Stimulated activated CD4-positive, alpha-beta T cell treated with anti-CD3 and anti-CD28 coated beads, Interleukin-1b, Interleukin-23, amount 100 ng/mL, for 4 hours (primary cell): ENCODE results near the gene ZNF599.
A peak's percentile ranks its signal among the peaks of the same experiment; 100 is the strongest.
"Not testable (repeated sequence)": the region's sequence is repeated elsewhere in the genome, so short reads cannot be mapped to it uniquely, and the experiment has no call there.

Experiments used
- DNase-seq, 2 donors: peaks; one replicate each; pipeline ENCODE4 v3.0.0-alpha.2; 2020; ENCODE audit warnings: low read depth in 2 of 2

The ZNF599 gene

DNA sequence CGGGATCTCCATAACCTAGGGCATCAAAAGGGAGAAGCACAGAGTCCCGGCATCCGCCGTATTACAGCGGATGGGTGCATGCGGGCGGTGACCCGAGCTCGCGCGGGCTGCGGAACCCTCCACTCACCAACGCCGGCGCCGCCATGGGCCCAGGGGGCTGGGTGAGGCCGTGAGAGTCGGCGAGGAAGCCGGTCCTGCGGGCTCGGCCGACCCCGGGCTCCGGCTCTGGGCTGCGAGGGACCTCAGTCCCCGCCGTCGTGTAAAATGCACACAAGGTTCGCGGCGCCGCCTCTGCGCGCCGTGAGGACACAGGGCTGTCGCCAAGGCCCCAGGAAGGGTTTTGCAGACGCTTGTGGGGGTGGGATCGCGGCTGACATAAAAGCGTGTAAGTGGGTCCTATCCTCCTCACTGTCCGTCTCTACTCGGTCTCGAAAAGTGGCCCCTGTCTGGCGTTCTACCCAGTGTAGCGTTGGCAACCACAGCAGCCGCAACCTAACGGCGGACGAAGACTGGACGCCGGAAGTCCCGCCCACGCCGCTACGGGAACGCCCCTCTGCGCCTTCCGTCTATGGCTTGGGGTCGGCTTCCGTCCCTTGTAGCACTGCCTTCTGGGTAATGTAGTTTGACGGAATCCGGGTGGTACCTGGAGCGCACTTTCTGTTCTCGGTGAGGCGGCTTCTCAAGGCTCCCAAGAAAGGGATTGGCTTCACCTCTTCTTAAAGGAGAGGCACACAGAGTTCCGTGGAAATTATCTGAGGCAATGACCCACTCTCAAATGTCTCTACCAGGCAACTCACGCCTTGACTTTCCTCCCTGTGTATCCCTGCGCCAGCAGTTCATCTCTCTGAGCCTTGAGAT, at the start of gene ZNF599:
Gene ZNF599 (minus strand): TSS at position 519 of the 858 bp plus-strand sequence. CDS start 374 bp downstream, at position 145.
- DNase-seq = peak; percentile 79 to 88

- DNase-seq = no peak
These were observed 45.3 kb upstream of the ZNF599 start for GRCh38 chr19:34818270-34818669.

- DNase-seq = no peak
These were observed 43.7 kb upstream of the ZNF599 start for GRCh38 chr19:34816708-34817107.

- DNase-seq = no peak
These were observed 35.6 kb upstream of the ZNF599 start for GRCh38 chr19:34808566-34808965.

DNA sequence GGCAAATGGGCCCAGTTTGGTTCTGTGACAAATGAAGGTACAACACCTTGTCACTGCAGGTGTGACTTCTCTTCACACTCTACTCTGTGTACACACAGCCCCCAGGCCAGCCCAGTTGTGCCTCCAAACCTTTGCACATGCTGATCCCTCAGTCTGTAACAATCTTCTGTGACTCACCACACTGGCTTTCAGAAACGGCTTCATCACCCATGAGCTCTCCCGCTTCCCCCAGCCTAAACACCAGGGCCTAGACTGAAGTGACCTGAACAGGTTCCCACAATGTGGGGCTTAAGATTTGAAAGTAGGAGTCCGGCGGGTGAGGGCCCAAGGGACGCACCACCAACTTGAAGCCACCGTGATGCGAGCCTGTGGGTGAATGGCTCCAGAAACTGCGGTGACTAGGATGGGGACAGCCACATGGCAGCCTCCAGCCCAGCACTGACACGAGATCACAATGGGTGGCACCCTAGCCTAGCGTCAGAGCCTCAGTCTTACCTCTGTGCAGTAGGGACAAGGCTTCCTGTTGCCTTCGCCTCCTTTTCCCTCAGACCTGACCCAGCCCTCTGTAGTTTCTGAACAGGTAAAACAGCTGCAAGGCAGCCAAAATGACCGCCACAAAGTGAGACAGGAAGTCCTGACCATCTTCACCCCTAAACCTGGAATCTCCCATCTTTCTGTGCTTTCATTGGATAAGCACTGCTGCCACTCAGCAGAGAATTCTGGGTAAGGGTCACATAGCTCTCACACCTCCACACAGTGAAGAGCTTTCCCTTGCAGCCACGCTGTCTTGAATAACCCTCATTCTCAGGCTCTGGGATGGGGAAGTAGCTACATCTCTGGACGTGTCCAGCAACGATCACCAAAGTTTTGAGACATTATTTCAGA, 34.2 kb upstream of the ZNF599 start:
- DNase-seq = no peak

DNA sequence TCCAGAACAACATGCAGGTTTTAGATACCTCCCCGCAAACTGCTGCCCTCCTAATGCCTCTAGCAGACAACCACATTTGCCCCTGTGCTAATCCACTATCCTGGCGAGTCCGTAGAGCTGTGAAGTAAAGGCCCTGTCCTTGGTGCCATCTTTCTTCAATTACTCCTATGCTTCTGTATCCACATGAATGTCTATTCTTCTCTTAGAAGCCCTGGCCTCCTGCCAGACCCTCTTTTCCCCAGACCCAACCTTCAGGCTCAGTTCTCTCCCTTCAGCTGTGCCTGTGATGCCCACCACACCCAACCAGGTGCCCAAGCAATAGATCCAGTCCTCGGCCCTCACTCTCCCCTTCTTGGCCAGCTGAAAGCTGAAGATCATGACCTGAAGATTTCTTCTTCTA, 31.1 kb upstream of the ZNF599 start:
- DNase-seq = no peak

GRCh38 chr19:34796953-34797352, 23.9 kb upstream of the ZNF599 start:
- DNase-seq = not testable (repeated sequence)

- DNase-seq = no peak
These were observed 21.3 kb upstream of the ZNF599 start for GRCh38 chr19:34794066-34794960.

- DNase-seq = no peak
These were observed 20.6 kb upstream of the ZNF599 start for GRCh38 chr19:34793565-34793964.

GRCh38 chr19:34788074-34788473, 15.1 kb upstream of the ZNF599 start:
- DNase-seq = no peak

GRCh38 chr19:34787059-34787824, 14.2 kb upstream of the ZNF599 start:
- no peak for DNase-seq

DNA sequence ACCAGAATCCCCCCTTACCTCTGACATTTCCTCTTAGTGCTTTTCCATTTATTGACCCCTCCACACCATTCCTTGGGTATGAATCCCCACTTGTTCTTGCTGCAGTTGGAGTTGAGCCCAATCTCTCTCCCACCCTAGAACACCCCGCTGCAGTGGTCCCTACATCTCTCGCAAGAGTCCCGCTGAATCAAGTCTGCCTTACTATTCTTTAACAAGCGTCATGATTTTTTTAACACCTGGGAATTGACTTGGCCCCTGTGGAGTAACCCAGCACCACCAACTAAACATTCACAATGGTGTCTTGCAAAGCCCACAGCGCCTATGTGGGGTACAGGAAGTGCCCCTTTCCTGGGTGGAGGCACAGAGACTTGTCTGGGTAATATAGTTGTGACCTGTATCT, 13.2 kb upstream of the ZNF599 start:
- DNase-seq = no peak

- no peak for DNase-seq
These were observed 6.6 kb upstream of the ZNF599 start for GRCh38 chr19:34779652-34780051.

DNA sequence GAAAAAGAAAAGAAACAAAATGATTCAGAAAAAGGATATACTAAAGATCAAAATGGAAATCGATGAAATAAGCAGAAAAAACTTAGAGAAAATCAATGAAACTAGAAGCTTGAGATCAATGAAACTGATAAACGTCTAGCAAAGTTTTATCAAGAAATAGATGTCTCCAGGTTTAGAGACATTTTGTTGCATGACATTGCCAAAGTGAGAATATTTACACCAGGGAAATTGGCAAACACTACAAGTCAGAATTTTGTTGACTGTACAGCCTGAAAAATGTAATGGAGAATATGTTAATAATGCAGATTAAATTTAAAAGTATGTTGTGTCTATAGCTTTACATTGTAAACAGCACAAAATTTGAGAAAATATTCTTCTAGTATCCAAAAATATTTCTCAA, 5.3 kb upstream of the ZNF599 start:
- no peak for DNase-seq

DNA sequence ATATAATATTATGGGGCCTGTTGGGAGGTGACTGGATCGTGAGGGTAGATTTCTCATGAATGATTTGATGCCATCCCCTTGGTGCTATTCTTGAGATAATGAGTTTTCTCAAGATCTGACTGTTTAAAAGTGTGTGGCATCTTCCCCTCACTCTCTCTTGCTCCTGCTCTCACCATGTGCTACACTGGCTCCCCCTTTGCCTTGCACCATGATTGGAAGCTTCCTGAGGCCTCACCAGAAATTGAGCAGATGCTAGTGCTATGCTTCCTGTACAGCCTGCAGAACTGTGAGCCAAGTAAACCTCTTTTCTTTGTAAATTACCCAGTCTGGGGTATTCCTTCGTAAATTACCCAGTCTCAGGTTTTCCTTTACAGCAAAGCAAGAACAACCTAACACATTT, 1.8 kb upstream of the ZNF599 start:
- DNase-seq = no peak

GRCh38 chr19:34773555-34773864, 495 bp upstream of the ZNF599 start:
- no peak for DNase-seq

DNA sequence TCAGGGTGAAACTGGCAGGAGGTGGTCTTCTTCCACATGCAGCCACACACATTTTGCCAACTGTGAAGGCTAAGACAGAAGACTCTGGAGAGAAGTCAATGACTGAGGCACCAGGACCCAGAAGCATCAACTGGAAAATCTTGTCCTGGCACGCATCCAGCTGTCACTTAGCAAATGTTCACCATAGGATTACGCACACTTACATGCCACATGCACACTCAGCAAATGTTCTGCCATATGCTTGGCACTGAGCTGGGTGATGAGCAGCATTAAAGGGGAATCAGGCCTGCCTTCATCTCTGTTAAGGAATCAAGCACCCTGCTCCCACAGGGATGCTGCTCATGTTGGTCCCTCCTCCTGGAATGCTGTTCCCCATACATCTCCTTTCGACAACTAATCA, 5.1 kb downstream of the ZNF599 start:
- no peak for DNase-seq

DNA sequence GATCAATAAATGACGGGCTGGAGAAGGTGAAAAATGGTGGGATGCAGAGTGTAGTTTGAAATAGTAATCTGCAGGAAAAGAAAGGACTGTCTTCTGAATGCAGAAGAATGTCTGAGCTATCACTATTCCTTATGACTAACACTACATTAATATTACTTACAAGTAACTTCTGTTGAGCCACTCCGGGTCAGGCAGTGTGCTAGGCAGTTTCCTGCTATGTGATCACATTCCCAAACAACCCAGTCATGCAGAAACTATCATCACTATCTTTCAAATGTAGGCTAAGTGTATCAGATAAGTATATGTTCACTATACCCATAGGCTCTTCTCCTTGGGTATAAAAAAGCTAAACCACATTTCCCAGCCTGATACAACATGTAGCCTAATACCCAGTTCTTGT, 6.6 kb downstream of the ZNF599 start:
- no peak for DNase-seq

GRCh38 chr19:34759218-34759917, 13.6 kb downstream of the ZNF599 start:
- DNase-seq = no peak

DNA sequence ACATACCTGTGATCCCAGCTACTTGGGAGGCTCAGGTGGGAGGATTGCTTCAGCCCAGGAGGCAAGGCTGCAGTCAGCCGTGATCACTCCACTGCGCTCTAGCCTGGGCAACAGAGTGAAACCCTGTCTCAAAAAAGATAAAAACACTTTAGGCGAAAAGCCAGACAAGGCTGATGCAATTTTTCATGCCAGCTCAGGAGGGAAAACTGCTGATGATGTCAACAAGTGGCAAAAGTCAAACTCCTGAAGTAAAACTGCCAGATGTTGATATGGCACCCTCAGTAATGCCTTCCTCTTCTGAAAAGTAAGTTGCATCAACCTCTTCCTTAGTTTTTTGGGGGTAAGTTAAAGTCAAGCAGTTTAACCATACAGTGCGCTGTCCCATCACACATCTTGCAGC, 15.6 kb downstream of the ZNF599 start:
- no peak for DNase-seq
